Adrenal gland (tissue), 5 donors: ENCODE data around the gene PANK1.

ENCODE experiments used
- CTCF ChIP-seq, 6 experiments: fragments of 450-650 bp in 4 of 6; fragments of 200-600 bp in 2 of 6; sonication (generic) in 1 of 6; IDR thresholded peaks; 1 replicate in 5 of 6; 2 replicates in 1 of 6; pipeline versions ENCODE4 v1.5.1 to v1.8.0; 2016 to 2021; ENCODE audit warnings: antibody characterized with exemption in 6 of 6, mild to moderate bottlenecking in 2 of 6, moderate library complexity in 1 of 6
- POLR2A ChIP-seq, 2 donors: fragments of 450-650 bp; IDR thresholded peaks; one replicate each; pipeline ENCODE4 v1.6.1; 2017; ENCODE audit warnings: antibody characterized with exemption in 2 of 2, mild to moderate bottlenecking in 2 of 2, moderate library complexity in 1 of 2
- donor health status: DM: no; HTN: no; CAD: no.

GRCh38 chr10:89563861-89564478 lies 81.1 kb downstream of the PANK1 start:
- TF ChIP-seq CTCF (IDR thresholded peaks at IDR 0.05) (peak; percentile 68 to 86 (median 77)), POLR2A (IDR thresholded peaks at IDR 0.05) (no peak)
